Fibroblast of the aortic adventitia (primary cell): ENCODE results near the gene LDLRAD3. TPM values are rescaled to one million over a fixed set of nuclear protein-coding genes. Genes with fewer than 3 reads are reported as not detected.

Source experiments
- DNase-seq: peaks from one replicate; pipeline ENCODE4 v3.0.0-alpha.2; 2010; ENCODE audit warnings: low read depth
- H3K4me3 ChIP-seq: 2 replicates; pipeline ENCODE4 v1.5.1; 2011; ENCODE audit warnings: low read depth, mild to moderate bottlenecking, control low read depth, low read length, moderate library complexity
- total RNA-seq: library from RNA; depleted of rRNA; stranded (reverse); fragments of >200 nt; gene quantifications from 2 replicates; pipeline ENCODE4 v1.2.3, GENCODE V29; 2012; ENCODE audit warnings: low replicate concordance
- TF ChIP-seq, protein P1 (sequence below): IDR thresholded peaks from 2 replicates; pipeline ENCODE4 v1.5.1; 2011; ENCODE audit warnings: mild to moderate bottlenecking, low read length, control low read depth, inconsistent platforms; ENCODE audit not compliant: insufficient read depth

The LDLRAD3 gene
- total RNA-seq, 1 donor, result 10.8 TPM

DNA sequence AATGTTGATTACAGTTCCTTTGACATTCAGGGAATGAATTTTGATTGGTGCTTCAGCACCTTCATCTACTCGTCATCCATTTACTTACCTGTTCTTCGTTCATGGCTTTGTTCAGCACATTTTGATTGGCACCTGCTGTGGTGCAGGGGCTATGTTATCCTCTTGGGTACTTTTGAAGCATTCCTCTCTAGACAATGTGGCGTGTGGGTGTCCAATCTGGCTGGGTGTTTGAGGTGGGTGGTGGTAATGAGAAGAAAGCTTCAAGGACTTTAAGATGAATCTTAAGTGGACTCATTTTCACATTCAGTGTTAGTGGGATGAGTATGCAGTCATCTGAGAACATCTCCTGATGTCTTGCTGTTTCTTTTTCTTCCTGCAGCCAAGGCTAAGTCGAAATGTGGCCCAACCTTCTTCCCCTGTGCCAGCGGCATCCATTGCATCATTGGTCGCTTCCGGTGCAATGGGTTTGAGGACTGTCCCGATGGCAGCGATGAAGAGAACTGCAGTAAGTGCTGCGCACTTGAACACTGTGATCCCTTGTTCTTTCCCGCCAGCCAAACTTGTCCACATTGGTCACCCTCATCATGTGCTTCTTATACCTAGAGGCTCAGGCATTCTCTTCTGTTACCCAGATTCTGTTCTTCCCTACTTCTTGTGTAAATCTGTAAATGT lies 137.5 kb downstream of the LDLRAD3 start:
- no peak for DNase-seq
- no peak overlapping the region for H3K4me3 ChIP-seq
- TF ChIP-seq, protein P1, sequence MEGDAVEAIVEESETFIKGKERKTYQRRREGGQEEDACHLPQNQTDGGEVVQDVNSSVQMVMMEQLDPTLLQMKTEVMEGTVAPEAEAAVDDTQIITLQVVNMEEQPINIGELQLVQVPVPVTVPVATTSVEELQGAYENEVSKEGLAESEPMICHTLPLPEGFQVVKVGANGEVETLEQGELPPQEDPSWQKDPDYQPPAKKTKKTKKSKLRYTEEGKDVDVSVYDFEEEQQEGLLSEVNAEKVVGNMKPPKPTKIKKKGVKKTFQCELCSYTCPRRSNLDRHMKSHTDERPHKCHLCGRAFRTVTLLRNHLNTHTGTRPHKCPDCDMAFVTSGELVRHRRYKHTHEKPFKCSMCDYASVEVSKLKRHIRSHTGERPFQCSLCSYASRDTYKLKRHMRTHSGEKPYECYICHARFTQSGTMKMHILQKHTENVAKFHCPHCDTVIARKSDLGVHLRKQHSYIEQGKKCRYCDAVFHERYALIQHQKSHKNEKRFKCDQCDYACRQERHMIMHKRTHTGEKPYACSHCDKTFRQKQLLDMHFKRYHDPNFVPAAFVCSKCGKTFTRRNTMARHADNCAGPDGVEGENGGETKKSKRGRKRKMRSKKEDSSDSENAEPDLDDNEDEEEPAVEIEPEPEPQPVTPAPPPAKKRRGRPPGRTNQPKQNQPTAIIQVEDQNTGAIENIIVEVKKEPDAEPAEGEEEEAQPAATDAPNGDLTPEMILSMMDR, result no peak

DNA sequence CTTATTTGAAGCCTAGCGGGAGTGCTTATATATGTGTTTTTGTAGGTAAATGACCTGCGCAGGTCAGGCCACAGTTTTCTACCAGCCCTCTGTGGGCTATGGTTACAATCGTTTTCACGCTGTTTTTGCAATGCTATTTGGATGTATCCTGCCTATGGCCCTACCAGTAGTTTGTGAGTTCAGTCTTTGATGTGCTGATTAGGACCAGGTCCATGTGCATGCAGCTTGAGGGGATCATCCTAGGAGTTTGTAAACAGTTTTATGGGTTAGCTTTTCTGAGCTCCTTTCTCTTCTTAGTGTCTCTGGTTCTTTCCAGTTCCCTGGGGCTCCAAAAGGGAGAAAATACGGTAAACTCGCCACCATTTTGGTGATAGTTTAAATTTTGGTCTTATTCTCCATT lies 142.5 kb downstream of the LDLRAD3 start:
- no peak overlapping the region for H3K4me3 ChIP-seq
- no peak for DNase-seq
- TF ChIP-seq, protein P1, result no peak

DNA sequence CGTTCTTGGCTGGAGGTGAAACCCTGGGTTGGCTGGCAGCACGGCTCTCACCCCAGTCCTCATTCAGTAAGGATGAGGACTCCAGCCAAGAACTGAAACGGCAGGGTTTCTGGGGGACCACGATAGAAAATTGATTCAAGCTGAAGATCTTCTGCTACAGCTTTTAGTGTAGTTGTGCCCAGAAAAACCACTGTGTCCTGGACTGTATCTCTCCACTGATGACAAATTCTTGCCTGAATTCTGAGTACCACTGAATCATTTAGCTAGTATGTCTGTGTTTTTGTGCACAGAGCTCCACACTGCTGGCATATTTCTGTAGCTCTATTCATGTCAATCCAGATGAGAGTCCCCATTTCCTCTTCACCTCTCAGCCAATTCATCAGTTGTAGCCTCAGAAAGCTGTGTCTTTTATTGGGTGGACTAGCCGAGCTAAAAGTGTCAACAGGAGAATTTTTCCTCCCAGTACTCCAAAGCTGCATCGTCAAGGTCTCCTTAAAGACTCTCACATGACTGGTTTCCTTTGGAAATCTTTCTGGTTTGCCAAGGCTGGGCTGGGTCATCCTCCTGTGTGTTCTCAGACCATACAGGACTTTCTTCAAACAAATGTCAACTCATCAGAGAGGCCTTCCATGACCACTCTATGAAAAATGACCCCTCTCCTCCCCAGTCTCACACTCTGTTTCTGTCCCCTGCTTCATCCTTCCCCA lies 144.6 kb downstream of the LDLRAD3 start:
- TF ChIP-seq, protein P1, result no peak
- DNase-seq, result peak; percentile 68
- no peak overlapping the region for H3K4me3 ChIP-seq

DNA sequence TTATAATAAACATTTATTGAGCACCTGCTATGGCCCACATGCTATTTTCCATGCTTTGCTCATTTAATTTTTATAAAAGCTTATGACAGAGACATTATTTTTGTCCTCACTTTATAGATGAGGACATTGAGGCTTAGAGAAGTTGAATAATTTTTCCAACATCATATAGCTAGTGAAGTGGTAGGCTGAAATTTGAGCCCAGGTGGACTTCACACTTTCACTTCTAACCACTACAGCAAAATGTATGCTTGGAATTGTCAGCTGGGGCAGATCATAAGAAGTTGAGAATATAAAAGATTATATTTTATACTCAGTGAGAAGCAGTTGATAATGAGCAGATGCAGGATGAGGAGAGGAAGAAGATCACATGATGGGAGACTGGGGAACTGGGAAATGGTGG lies 146.1 kb downstream of the LDLRAD3 start:
- H3K4me3 ChIP-seq, result no peak overlapping the region
- TF ChIP-seq, protein P1, result no peak
- DNase-seq, result no peak

DNA sequence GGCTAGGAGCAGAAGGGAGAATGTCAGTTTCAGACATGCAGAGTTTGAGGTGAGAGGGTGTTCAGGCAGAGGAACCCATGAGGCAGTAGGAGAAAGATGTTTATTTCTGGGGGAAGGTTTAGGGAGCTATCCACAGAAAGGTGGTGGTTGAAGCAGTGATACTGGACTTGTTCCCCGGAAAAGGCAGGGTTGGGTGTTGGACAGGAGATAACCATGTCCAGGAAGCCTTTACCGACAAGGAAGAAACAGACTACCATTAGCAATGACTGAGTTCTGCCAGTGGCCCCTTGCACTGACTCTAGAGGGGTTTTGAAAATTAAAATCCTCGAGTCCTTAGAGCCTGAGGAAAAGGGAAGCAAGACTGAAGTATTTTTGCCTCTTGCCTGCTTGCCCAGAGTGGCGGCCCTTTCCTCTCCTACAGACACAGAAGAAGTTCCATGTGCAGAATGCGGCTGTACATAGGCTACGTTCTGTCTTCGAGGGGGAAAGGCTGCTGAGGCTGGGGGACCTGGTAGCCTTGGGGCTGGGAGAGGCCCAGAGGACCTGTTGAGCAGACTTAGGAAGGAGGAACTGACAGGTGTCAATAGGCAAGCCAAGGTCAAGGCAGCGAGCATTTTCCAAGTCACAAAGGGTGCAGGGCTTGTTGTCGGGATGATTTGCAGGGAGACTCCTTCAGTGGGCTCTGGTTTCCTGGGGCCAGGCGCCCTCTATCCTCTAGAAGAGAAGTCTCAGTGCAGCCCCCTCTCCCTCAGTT lies 146.7 kb downstream of the LDLRAD3 start:
- TF ChIP-seq, protein P1, result no peak
- DNase-seq, result no peak
- no peak overlapping the region for H3K4me3 ChIP-seq

DNA sequence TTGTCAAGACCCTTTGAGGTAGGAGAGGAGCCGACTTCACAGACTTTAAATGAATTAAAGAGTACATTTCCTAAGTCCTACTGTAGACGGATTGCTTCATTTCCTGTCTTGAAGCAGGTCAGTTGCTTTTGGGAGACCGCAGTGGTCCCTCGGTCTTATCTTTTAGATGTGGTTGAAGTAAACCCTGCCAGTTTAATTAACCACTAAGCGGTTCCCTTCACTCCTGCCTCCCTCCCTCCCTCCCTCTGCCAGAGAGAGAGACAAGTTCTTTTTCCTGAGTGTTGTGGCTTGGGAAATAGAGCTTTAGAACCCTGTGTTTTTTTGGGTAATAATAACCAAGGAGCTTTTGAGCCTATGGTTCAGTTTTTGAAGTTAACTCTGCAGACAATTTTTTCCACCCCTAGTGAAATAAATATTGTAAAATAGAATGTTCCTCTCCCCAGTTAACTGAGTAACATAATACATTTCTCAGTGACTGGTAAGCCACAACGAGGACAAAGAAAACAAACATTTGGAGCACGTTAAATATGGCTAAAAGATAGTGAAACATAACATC lies 147.5 kb downstream of the LDLRAD3 start:
- TF ChIP-seq, protein P1, result no peak
- H3K4me3 ChIP-seq, result no peak overlapping the region
- DNase-seq, result peak; percentile 46
